K562 (cell line): ENCODE results near the gene ZNF213. TPM values are rescaled to one million over a fixed set of nuclear protein-coding genes. Genes with fewer than 3 reads are reported as not detected.

Source experiments
- CCAR2 ChIP-seq: fragments of 200-400 bp; formaldehyde crosslinking; IDR thresholded peaks from 2 replicates; pipeline ENCODE4 v1.6.1; 2017; ENCODE audit warnings: mild to moderate bottlenecking, low read depth, low read length
- HCFC1 ChIP-seq: IDR thresholded peaks from 2 replicates; pipeline ENCODE4 v1.6.1; 2012; ENCODE audit warnings: low read depth, low read length, improper control_type of control experiment
- NBN ChIP-seq: fragments of 450-650 bp; IDR thresholded peaks from 2 replicates; pipeline ENCODE4 v1.6.1; 2016; ENCODE audit warnings: low read depth, mild to moderate bottlenecking
- PHTF2 ChIP-seq: fragments of 250-450 bp; sonication (Bioruptor Pico); IDR thresholded peaks from 2 replicates; pipeline ENCODE4 v1.5.0; 2021; ENCODE audit warnings: mild to moderate bottlenecking
- RNF2 ChIP-seq: sonication (generic); IDR thresholded peaks from 2 replicates; pipeline ENCODE4 v1.6.1; 2016
- SP1 ChIP-seq: sonication (generic); formaldehyde crosslinking; IDR thresholded peaks from 2 replicates; pipeline ENCODE4 v1.8.1; 2022; ENCODE audit warnings: mild to moderate bottlenecking, missing genetic modification reagents
- SREBF1 ChIP-seq: fragments of 150-350 bp; IDR thresholded peaks from 2 replicates; pipeline ENCODE4 v1.6.1; 2014; ENCODE audit warnings: antibody characterized with exemption, low read depth, low read length, borderline replicate concordance
- SRSF9 ChIP-seq: fragments of 200-400 bp; formaldehyde crosslinking; IDR thresholded peaks from 2 replicates; pipeline ENCODE4 v1.6.1; 2017; ENCODE audit warnings: low read depth, low read length, borderline replicate concordance
- ZKSCAN1 ChIP-seq: fragments of 150-350 bp; IDR thresholded peaks from 2 replicates; pipeline ENCODE4 v1.6.1; 2016; ENCODE audit warnings: low read depth, low read length
- ZNF253 ChIP-seq: fragments of 250-450 bp; sonication (Bioruptor Pico); conservative IDR thresholded peaks from 2 replicates; pipeline ENCODE4 v1.6.1; 2021; ENCODE audit warnings: mild to moderate bottlenecking
- ZNF263 ChIP-seq: sonication (generic); formaldehyde crosslinking; IDR thresholded peaks from 2 replicates; pipeline ENCODE4 v1.8.0; 2022; ENCODE audit warnings: mild to moderate bottlenecking, missing genetic modification reagents, borderline replicate concordance
- polyA plus RNA-seq, 8 experiments: library from polyadenylated mRNA; depleted of rRNA in 4 of 8; stranded (reverse) in 5 of 8; unstranded in 3 of 8; fragments of >200 nt; fragmentation: Nextera tagmentation in 2 of 8; fragmentation: Illumina TruSeq in 1 of 8; extraction: Ambion mirVana in 2 of 8; extraction: Trizol in 1 of 8; gene quantifications; 2 replicates each; pipeline versions ENCODE4 v1.2.1 to v1.2.3, GENCODE V29; 2011 to 2014; ENCODE audit warnings: inconsistent platforms in 1 of 8, missing spikeins in 1 of 8
- total RNA-seq, 7 experiments: library from RNA; depleted of rRNA in 6 of 7; stranded (reverse); fragments of >200 nt in 6 of 7; fragmentation: Illumina TruSeq in 2 of 7; extraction: Trizol in 2 of 7; gene quantifications; 2 replicates each; pipeline versions ENCODE4 v1.2.1 to v1.2.3, GENCODE V29; 2011 to 2021; ENCODE audit warnings: low replicate concordance in 1 of 7
- TF ChIP-seq, protein P1 (sequence below), 2 experiments: fragments of 450-650 bp in 1 of 2; IDR thresholded peaks; 2 replicates each; pipeline ENCODE4 v1.6.1; 2011 to 2017; ENCODE audit warnings: low read depth in 2 of 2, antibody characterized with exemption in 1 of 2, borderline replicate concordance in 1 of 2, low read length in 1 of 2, mild to moderate bottlenecking in 1 of 2, mixed read lengths in 1 of 2; ENCODE audit not compliant: control insufficient read depth in 1 of 2
- TF ChIP-seq, protein P2 (sequence below): fragments of 250-450 bp; sonication (Bioruptor Pico); IDR thresholded peaks from 2 replicates; pipeline ENCODE4 v1.8.0; 2022; ENCODE audit warnings: moderate library complexity, mild to moderate bottlenecking, inconsistent platforms
- TF ChIP-seq, protein P3 (sequence below), 3 experiments: IDR thresholded peaks in 2 of 3; conservative IDR thresholded peaks in 1 of 3; 2 replicates each; pipeline ENCODE4 v1.5.1; 2011 to 2012; ENCODE audit warnings: low read length in 3 of 3, mild to moderate bottlenecking in 3 of 3, control low read depth in 2 of 3, improper control_type of control experiment in 1 of 3, inconsistent platforms in 1 of 3, low read depth in 1 of 3, mixed read lengths in 1 of 3, moderate library complexity in 1 of 3; ENCODE audit not compliant: insufficient read depth in 2 of 3
- TF ChIP-seq, protein P4 (sequence below): fragments of 450-650 bp; formaldehyde crosslinking; IDR thresholded peaks from 2 replicates; pipeline ENCODE4 v1.4.0; 2022; ENCODE audit warnings: mild to moderate bottlenecking, moderate library complexity
- TF ChIP-seq, protein P5 (sequence below): fragments of 250-450 bp; sonication (Bioruptor Pico); IDR thresholded peaks from 2 replicates; pipeline ENCODE4 v1.8.0; 2021; ENCODE audit warnings: borderline replicate concordance, mild to moderate bottlenecking, moderate library complexity; ENCODE audit not compliant: poor library complexity, severe bottlenecking
- TF ChIP-seq, protein P6 (sequence below): fragments of 250-450 bp; sonication (Bioruptor Pico); IDR thresholded peaks from 2 replicates; pipeline ENCODE4 v1.8.0; 2022; ENCODE audit warnings: moderate library complexity, mild to moderate bottlenecking, inconsistent platforms

The ZNF213 gene
- total and polyA plus RNA-seq, 9 of the 15 experiments (the other 6 are each of a cell fraction or from before 2014, with no cell fraction given) = 0.49 to 10.0 (median 1.8) TPM

DNA sequence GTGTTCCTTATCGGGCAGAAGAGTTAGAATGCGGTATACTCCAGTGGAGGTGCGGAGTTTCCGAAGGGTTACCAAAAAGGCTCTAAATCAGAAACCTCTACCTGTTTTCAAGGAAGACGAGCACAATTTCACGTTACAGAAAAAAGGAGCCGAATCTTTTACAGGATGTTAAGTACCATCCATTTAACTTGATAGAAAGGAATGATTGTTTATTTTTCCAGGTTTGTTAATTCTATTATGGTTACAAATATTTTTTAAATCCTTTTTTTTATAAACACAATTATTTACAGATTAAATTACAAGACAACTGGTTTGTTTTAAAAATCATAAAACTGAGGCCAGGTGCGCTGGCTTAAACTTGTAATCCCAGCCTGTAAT, 18.2 kb downstream of the ZNF213 start (continued):
- TF ChIP-seq, protein P1, sequence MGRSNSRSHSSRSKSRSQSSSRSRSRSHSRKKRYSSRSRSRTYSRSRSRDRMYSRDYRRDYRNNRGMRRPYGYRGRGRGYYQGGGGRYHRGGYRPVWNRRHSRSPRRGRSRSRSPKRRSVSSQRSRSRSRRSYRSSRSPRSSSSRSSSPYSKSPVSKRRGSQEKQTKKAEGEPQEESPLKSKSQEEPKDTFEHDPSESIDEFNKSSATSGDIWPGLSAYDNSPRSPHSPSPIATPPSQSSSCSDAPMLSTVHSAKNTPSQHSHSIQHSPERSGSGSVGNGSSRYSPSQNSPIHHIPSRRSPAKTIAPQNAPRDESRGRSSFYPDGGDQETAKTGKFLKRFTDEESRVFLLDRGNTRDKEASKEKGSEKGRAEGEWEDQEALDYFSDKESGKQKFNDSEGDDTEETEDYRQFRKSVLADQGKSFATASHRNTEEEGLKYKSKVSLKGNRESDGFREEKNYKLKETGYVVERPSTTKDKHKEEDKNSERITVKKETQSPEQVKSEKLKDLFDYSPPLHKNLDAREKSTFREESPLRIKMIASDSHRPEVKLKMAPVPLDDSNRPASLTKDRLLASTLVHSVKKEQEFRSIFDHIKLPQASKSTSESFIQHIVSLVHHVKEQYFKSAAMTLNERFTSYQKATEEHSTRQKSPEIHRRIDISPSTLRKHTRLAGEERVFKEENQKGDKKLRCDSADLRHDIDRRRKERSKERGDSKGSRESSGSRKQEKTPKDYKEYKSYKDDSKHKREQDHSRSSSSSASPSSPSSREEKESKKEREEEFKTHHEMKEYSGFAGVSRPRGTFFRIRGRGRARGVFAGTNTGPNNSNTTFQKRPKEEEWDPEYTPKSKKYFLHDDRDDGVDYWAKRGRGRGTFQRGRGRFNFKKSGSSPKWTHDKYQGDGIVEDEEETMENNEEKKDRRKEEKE (IDR thresholded peaks at IDR 0.05; ENCODE audit: borderline replicate concordance in 1 of 2, control insufficient read depth in 1 of 2, low read depth in 2 of 2, low read length in 1 of 2) = peak in 1 of 2 experiments; percentile 71; a peak in 1 of 4 replicates
- TF ChIP-seq NBN = no peak
- TF ChIP-seq ZNF253 (CRISPR knock-in tag) = peak; percentile 81
- TF ChIP-seq ZKSCAN1 = no peak
- TF ChIP-seq, protein P2, sequence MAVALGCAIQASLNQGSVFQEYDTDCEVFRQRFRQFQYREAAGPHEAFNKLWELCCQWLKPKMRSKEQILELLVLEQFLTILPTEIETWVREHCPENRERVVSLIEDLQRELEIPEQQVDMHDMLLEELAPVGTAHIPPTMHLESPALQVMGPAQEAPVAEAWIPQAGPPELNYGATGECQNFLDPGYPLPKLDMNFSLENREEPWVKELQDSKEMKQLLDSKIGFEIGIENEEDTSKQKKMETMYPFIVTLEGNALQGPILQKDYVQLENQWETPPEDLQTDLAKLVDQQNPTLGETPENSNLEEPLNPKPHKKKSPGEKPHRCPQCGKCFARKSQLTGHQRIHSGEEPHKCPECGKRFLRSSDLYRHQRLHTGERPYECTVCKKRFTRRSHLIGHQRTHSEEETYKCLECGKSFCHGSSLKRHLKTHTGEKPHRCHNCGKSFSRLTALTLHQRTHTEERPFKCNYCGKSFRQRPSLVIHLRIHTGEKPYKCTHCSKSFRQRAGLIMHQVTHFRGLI (CRISPR knock-in tag) = no peak
- no peak for TF ChIP-seq HCFC1
- no peak for TF ChIP-seq SREBF1
- TF ChIP-seq PHTF2 (CRISPR knock-in tag) = no peak
- TF ChIP-seq ZNF263 = no peak
- TF ChIP-seq, protein P3, sequence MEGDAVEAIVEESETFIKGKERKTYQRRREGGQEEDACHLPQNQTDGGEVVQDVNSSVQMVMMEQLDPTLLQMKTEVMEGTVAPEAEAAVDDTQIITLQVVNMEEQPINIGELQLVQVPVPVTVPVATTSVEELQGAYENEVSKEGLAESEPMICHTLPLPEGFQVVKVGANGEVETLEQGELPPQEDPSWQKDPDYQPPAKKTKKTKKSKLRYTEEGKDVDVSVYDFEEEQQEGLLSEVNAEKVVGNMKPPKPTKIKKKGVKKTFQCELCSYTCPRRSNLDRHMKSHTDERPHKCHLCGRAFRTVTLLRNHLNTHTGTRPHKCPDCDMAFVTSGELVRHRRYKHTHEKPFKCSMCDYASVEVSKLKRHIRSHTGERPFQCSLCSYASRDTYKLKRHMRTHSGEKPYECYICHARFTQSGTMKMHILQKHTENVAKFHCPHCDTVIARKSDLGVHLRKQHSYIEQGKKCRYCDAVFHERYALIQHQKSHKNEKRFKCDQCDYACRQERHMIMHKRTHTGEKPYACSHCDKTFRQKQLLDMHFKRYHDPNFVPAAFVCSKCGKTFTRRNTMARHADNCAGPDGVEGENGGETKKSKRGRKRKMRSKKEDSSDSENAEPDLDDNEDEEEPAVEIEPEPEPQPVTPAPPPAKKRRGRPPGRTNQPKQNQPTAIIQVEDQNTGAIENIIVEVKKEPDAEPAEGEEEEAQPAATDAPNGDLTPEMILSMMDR (IDR thresholded peaks at IDR 0.05 in 2 of 3, conservative IDR thresholded peaks at IDR 0.05 in 1 of 3; ENCODE audit: insufficient read depth in 2 of 3, low read depth in 1 of 3, low read length in 3 of 3) = no peak
- no peak for TF ChIP-seq SP1 (CRISPR knock-in tag)
- no peak for TF ChIP-seq RNF2
- TF ChIP-seq, protein P4, sequence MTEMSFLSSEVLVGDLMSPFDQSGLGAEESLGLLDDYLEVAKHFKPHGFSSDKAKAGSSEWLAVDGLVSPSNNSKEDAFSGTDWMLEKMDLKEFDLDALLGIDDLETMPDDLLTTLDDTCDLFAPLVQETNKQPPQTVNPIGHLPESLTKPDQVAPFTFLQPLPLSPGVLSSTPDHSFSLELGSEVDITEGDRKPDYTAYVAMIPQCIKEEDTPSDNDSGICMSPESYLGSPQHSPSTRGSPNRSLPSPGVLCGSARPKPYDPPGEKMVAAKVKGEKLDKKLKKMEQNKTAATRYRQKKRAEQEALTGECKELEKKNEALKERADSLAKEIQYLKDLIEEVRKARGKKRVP = no peak; the same call in 1 of the 2 replicates
- TF ChIP-seq, protein P5, sequence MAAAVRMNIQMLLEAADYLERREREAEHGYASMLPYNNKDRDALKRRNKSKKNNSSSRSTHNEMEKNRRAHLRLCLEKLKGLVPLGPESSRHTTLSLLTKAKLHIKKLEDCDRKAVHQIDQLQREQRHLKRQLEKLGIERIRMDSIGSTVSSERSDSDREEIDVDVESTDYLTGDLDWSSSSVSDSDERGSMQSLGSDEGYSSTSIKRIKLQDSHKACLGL (CRISPR knock-in tag) = no peak
- no peak for TF ChIP-seq CCAR2
- TF ChIP-seq, protein P6, sequence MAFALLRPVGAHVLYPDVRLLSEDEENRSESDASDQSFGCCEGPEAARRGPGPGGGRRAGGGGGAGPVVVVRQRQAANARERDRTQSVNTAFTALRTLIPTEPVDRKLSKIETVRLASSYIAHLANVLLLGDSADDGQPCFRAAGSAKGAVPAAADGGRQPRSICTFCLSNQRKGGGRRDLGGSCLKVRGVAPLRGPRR (CRISPR knock-in tag) = no peak
- no peak for TF ChIP-seq SRSF9
